ENCODE results near the gene MED9.

Gene MED9, protein sequence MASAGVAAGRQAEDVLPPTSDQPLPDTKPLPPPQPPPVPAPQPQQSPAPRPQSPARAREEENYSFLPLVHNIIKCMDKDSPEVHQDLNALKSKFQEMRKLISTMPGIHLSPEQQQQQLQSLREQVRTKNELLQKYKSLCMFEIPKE

DNA sequence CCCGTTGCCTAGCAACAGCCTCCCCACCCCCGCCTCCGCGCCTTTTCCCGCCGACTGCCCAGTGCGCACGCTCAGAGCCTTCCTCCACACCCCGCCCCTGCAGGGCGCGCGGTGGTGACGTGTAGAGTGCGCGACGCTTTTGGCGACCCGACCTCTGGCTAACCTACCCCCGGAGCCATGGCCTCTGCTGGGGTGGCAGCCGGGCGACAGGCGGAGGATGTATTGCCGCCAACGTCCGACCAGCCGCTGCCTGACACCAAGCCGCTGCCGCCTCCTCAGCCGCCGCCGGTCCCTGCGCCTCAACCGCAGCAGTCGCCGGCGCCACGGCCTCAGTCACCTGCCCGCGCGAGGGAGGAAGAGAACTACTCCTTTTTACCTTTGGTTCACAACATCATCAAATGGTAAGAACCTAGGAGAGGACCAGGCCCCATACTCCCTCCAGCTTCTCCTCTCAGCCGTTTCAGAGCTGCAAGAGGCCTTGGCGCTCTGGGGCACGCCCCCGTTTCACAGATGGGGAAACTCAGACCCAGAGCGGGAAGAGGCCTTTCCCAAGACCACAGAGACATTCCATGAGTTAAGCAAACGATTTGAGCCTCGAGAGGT is at the start of gene MED9:
MED9 (plus strand) TSS at position 136 of the 603 bp plus-strand sequence; CDS start at position 178, 42 bp downstream.
- POLR2A ChIA-PET = interaction anchor here (1.0 to 1.1 kb wide), 2 partner anchors 20 to 30 kb away, joined by 3 to 4 read pairs; partner anchors contain the start of gene RASD1
- Histone ChIP-seq H3K27ac (ENCODE audit: extremely low read depth, low read depth, low read length) (peak within 1 kb of the TSS; percentile 84), H3K9me3 (ENCODE audit: control insufficient read depth, insufficient read depth, low read depth, low read length) (no peaks in the 10 kb centered on the region), H3K4me3 (ENCODE audit: low read depth, low read length) (peak within 1 kb of the TSS; percentile 79), H3K4me1 (ENCODE audit: control insufficient read depth, insufficient read depth, low read length) (0 out of 2 replicates have a peak, but pooled peaks cover 3% of the 10 kb centered on the region), H3K36me3 (ENCODE audit: control insufficient read depth in 2 of 2, insufficient read depth in 1 of 2, low read length in 2 of 2) (peaks cover 6 to 28% of the 10 kb centered on the region in 2 experiments; a peak in 2 of 3 replicates)
- CTCF ChIA-PET = interaction anchor here (0.6 kb wide), 1 partner anchor 20 kb away, joined by 3 read pairs; no protein-coding TSS in a partner anchor
- TF ChIP-seq ZNF114 (tag by site-specific recombination; IDR thresholded peaks at IDR 0.05) = no peak
- TF ChIP-seq, protein P1, sequence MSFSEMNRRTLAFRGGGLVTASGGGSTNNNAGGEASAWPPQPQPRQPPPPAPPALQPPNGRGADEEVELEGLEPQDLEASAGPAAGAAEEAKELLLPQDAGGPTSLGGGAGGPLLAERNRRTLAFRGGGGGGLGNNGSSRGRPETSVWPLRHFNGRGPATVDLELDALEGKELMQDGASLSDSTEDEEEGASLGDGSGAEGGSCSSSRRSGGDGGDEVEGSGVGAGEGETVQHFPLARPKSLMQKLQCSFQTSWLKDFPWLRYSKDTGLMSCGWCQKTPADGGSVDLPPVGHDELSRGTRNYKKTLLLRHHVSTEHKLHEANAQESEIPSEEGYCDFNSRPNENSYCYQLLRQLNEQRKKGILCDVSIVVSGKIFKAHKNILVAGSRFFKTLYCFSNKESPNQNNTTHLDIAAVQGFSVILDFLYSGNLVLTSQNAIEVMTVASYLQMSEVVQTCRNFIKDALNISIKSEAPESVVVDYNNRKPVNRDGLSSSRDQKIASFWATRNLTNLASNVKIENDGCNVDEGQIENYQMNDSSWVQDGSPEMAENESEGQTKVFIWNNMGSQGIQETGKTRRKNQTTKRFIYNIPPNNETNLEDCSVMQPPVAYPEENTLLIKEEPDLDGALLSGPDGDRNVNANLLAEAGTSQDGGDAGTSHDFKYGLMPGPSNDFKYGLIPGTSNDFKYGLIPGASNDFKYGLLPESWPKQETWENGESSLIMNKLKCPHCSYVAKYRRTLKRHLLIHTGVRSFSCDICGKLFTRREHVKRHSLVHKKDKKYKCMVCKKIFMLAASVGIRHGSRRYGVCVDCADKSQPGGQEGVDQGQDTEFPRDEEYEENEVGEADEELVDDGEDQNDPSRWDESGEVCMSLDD (tag by site-specific recombination; IDR thresholded peaks at IDR 0.05) = no peak
- TF ChIP-seq REPIN1 (tag by site-specific recombination; IDR thresholded peaks at IDR 0.05; ENCODE audit: low read depth) = no peak
- TF ChIP-seq ZNF133 (tag by site-specific recombination; IDR thresholded peaks at IDR 0.05) = no peak
- TF ChIP-seq, protein P2, sequence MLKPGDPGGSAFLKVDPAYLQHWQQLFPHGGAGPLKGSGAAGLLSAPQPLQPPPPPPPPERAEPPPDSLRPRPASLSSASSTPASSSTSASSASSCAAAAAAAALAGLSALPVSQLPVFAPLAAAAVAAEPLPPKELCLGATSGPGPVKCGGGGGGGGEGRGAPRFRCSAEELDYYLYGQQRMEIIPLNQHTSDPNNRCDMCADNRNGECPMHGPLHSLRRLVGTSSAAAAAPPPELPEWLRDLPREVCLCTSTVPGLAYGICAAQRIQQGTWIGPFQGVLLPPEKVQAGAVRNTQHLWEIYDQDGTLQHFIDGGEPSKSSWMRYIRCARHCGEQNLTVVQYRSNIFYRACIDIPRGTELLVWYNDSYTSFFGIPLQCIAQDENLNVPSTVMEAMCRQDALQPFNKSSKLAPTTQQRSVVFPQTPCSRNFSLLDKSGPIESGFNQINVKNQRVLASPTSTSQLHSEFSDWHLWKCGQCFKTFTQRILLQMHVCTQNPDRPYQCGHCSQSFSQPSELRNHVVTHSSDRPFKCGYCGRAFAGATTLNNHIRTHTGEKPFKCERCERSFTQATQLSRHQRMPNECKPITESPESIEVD (tag by site-specific recombination; IDR thresholded peaks at IDR 0.05) = no peak
- no peak for TF ChIP-seq ZNF621 (tag by site-specific recombination; IDR thresholded peaks at IDR 0.05)
- no peak for TF ChIP-seq ZNF785 (tag by site-specific recombination; IDR thresholded peaks at IDR 0.05)
- TF ChIP-seq ZNF394 (tag by site-specific recombination; IDR thresholded peaks at IDR 0.05; ENCODE audit: borderline replicate concordance) = peak; percentile 81
- peak; percentile 92 for TF ChIP-seq ZNF335 (tag by site-specific recombination; conservative IDR thresholded peaks at IDR 0.05)
- no peak for TF ChIP-seq ZBTB8A (tag by site-specific recombination; IDR thresholded peaks at IDR 0.05)
- no peak for TF ChIP-seq ZNF544 (tag by site-specific recombination; IDR thresholded peaks at IDR 0.05)
- TF ChIP-seq, protein P3, sequence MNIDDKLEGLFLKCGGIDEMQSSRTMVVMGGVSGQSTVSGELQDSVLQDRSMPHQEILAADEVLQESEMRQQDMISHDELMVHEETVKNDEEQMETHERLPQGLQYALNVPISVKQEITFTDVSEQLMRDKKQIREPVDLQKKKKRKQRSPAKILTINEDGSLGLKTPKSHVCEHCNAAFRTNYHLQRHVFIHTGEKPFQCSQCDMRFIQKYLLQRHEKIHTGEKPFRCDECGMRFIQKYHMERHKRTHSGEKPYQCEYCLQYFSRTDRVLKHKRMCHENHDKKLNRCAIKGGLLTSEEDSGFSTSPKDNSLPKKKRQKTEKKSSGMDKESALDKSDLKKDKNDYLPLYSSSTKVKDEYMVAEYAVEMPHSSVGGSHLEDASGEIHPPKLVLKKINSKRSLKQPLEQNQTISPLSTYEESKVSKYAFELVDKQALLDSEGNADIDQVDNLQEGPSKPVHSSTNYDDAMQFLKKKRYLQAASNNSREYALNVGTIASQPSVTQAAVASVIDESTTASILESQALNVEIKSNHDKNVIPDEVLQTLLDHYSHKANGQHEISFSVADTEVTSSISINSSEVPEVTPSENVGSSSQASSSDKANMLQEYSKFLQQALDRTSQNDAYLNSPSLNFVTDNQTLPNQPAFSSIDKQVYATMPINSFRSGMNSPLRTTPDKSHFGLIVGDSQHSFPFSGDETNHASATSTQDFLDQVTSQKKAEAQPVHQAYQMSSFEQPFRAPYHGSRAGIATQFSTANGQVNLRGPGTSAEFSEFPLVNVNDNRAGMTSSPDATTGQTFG (tag by site-specific recombination; IDR thresholded peaks at IDR 0.05; ENCODE audit: borderline replicate concordance) = no peak
- peak; percentile 88 for TF ChIP-seq SP3 (tag by site-specific recombination; IDR thresholded peaks at IDR 0.05)
- TF ChIP-seq ZNF549 (tag by site-specific recombination; IDR thresholded peaks at IDR 0.05) = no peak
- no peak for TF ChIP-seq ZNF645 (tag by site-specific recombination; IDR thresholded peaks at IDR 0.05)
- TF ChIP-seq, protein P4, sequence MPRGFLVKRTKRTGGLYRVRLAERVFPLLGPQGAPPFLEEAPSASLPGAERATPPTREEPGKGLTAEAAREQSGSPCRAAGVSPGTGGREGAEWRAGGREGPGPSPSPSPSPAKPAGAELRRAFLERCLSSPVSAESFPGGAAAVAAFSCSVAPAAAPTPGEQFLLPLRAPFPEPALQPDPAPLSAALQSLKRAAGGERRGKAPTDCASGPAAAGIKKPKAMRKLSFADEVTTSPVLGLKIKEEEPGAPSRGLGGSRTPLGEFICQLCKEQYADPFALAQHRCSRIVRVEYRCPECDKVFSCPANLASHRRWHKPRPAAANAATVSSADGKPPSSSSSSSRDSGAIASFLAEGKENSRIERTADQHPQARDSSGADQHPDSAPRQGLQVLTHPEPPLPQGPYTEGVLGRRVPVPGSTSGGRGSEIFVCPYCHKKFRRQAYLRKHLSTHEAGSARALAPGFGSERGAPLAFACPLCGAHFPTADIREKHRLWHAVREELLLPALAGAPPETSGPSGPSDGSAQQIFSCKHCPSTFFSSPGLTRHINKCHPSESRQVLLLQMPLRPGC (tag by site-specific recombination; IDR thresholded peaks at IDR 0.05) = peak; percentile 76; the same call in 1 of the 2 replicates
- TF ChIP-seq, protein P5, sequence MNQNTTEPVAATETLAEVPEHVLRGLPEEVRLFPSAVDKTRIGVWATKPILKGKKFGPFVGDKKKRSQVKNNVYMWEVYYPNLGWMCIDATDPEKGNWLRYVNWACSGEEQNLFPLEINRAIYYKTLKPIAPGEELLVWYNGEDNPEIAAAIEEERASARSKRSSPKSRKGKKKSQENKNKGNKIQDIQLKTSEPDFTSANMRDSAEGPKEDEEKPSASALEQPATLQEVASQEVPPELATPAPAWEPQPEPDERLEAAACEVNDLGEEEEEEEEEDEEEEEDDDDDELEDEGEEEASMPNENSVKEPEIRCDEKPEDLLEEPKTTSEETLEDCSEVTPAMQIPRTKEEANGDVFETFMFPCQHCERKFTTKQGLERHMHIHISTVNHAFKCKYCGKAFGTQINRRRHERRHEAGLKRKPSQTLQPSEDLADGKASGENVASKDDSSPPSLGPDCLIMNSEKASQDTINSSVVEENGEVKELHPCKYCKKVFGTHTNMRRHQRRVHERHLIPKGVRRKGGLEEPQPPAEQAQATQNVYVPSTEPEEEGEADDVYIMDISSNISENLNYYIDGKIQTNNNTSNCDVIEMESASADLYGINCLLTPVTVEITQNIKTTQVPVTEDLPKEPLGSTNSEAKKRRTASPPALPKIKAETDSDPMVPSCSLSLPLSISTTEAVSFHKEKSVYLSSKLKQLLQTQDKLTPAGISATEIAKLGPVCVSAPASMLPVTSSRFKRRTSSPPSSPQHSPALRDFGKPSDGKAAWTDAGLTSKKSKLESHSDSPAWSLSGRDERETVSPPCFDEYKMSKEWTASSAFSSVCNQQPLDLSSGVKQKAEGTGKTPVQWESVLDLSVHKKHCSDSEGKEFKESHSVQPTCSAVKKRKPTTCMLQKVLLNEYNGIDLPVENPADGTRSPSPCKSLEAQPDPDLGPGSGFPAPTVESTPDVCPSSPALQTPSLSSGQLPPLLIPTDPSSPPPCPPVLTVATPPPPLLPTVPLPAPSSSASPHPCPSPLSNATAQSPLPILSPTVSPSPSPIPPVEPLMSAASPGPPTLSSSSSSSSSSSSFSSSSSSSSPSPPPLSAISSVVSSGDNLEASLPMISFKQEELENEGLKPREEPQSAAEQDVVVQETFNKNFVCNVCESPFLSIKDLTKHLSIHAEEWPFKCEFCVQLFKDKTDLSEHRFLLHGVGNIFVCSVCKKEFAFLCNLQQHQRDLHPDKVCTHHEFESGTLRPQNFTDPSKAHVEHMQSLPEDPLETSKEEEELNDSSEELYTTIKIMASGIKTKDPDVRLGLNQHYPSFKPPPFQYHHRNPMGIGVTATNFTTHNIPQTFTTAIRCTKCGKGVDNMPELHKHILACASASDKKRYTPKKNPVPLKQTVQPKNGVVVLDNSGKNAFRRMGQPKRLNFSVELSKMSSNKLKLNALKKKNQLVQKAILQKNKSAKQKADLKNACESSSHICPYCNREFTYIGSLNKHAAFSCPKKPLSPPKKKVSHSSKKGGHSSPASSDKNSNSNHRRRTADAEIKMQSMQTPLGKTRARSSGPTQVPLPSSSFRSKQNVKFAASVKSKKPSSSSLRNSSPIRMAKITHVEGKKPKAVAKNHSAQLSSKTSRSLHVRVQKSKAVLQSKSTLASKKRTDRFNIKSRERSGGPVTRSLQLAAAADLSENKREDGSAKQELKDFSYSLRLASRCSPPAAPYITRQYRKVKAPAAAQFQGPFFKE (tag by site-specific recombination; IDR thresholded peaks at IDR 0.05; ENCODE audit: borderline replicate concordance) = no peak
- TF ChIP-seq BCL11A (tag by site-specific recombination; IDR thresholded peaks at IDR 0.05; ENCODE audit: low read depth) = no peak
- TF ChIP-seq ZNF302 (tag by site-specific recombination; IDR thresholded peaks at IDR 0.05; ENCODE audit: low read depth) = no peak
- TF ChIP-seq ZNF223 (tag by site-specific recombination; IDR thresholded peaks at IDR 0.05) = no peak
